GM19328 (cell line): ENCODE results near the gene HK2.
"Not testable (repeated sequence)": the region's sequence is repeated elsewhere in the genome, so short reads cannot be mapped to it uniquely, and the experiment has no call there.

Experiments used
- ATAC-seq: cut with Tn5 transposase; IDR thresholded peaks from one replicate; pipeline ENCODE4 v1.9.1; 2021; ENCODE audit warnings: mild to moderate bottlenecking, moderate library complexity; ENCODE audit not compliant: unreplicated experiment

HK2 gene

DNA sequence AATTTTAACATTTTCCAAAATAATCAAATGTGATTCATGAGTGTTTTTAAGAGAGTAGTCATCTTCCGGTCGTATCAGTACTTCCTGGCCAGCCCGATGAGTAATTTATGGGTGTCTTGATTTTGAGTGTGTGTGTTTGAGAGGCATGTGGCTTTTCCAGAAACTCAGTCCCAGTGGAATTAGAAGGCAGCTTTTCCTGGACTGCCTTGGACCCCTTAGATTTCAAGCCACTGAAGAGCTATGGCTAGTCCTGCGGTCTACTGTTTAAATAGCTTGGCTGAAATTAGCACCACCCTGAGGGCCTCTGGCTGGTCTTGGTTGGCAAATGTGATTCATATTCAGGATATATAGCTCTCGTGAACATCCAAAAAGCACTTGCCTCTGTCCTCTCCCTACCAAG is 59.4 kb downstream of the HK2 start:
- ATAC-seq, result no peak

DNA sequence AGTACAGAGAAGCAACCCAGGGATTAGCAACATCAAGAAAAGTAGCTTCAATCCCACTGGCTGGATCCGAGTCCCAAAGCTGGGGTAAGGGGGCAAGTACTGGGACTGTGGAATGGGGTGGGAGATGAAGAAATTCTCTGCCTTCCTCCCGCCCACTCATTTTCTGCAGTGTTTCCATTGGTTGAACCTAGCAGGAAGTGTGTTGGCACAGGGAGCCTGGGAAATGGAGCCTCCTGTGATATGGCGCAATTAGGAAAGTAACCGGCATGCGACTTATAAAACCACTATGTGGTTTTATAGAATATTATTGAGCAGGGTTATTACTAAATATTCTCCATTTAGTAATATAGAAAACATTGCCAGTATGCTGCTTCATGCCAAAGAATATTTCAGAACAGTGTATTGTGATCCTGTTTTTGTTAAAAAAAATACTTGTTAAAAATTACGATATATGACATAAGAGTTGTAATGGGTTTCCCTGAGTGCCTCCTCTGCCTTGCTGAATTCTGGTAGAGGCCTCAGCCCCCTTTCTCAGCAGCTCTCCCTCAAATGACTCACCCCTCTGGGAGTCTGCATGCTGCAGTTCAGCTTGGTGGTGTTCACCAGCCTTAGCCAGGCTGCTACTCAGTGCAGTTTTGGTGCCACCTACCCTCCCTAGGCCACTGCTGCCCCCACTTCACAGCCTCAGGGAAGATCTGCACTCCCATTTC is 60.5 kb downstream of the HK2 start:
- ATAC-seq, result no peak

DNA sequence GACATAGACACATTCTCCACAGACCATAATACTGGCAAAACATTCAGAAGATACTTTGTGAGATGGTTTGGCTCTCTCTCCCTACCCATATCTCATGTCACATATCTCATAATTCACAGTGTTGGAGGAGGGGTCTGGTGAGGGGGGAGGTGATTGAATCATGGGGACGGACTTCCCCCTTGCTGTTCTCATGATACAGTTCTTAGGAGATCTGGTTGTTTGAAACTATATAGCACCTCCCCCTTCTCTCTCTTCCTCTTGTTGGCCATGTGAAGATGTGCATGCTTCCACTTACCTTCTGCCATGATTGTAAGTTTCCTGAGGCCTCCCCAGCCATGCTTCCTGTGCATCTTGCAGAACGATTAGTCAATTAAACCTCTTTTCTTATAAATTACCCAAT is 61.1 kb downstream of the HK2 start:
- ATAC-seq, result no peak

DNA sequence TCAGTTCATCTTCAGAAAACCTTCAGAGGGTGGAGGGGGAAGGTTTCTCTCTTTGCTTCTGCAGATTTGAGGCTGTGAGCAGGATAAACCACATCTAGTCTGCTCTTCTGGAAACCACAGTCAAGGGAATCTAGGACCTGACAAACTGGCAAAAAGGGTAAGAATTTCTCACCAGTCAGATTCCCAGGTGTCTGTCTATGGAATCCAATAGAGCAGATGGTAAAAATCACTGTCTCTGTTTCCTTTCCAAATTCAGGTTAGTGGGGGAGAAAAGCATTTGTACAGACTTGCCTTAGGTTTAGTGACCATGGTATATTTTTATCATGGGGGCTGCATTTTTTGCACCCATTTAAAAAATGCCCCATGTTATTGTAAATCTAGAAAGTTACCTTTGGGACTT is 62.3 kb downstream of the HK2 start:
- ATAC-seq, result no peak

DNA sequence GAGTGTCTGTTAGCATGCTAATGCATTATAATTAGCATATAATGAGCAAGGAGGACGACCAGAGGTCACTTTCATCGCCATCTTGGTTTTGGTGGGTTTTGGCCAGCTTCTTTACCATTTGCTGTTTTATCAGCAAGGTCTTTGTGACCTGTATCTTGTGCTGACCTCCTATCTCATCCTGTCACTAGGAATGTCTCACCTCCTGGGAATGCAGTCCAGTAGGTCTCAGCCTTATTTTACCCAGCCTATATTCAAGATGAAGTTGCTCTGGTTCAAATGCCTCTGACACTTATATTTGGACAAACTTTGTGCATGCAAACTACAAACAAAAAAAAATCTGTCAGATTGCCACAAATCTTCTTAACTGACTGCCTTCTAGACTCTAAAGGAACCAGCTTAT is 66.3 kb downstream of the HK2 start:
- ATAC-seq, result not testable (repeated sequence)

DNA sequence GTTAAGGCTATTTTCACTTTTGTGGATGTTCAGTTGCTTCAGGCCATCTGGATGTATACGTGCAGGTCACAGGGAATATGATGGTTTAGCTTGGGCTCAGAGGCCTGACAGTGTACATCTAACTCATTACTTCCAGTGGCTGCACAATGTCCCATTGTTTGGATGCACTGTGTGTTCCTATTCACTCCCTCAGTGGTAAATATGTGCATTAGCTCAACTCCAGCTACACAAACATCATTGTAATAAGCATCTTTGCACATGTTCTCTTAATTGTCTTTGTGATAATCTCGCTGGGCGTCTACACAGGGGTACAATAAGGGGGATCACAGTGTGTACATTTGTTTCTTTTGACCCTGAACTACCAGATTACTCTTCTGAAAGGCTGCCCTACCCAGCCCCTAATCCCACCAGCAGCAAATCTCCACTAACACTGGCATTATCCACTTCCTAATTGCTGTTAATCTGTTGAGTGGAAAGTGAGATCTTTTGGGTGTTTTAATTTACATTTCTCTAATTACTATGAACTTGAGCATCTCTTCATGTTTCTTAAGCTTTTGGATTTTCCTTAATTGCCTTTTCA is 68.4 kb downstream of the HK2 start:
- no peak for ATAC-seq

DNA sequence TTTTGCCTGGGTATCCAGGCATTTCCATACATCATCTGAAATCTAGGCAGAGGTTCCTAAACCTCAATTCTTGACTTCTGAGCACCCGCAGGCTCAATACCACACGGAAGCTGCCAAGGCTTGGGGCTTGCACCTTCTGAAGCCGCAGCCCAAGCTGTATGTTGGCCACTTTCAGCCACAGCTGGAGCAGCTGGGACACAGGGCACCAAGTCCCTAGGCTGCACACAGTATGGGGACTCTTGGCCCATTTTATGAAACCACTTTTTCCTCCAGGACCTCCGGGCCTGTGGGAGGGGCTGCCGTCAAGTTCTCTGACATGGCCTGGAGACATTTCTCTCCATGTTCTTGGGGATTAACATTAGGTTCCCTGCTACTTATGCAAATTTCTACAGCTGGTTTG is 72.5 kb downstream of the HK2 start:
- ATAC-seq, result no peak

DNA sequence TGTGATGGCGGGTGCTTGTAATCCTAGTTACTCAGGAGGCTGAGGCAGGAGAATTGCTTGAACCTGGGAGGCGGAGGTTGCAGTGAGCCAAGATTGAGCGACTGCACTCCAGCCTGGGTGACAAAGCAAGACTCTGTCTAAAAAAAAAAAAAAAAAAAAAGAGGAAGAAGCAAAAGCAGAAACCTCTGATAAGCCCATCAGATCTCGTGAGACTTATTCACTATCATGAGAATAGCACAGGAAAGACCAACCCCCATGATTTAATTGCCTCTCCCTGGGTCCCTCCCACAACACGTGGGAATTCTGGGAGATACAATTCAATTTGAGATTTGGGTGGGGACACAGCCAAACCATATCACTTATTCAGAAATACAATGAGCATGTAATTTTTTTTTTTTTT is 73.6 kb downstream of the HK2 start:
- not testable (repeated sequence) for ATAC-seq

DNA sequence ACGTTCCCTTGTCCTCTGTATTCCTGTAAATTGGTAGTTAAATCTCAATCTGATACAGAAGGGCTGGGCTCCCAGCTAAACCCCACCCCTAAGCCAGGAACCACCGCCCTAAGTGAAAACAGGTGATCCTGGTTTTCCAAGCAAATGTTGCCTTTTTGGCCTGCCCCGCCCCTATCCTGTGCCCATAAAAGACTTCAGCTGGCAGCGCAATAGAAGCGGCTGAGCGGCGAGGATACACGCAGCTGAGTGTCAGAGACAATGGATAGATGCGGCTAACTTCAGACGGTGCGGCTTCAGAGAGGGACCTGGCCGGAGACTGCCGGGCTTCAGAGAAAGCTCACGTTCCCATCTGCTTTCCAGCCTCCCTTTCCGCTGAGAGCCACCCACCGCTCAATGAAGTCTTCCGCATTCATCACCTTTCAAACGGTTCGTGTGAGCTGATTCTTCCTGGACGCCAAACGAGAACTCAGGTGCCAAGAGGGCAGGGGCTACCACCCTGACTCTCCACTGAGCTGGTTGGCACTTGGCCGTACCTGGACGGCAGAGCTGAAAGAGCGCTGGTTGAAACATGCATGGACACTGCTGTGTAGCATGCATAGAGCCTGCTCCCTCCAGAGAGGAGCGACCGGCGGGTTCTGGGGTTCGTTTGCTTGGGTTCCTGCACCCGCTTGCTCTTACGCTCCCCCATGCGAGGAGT is 75.0 kb downstream of the HK2 start:
- ATAC-seq, result no peak

DNA sequence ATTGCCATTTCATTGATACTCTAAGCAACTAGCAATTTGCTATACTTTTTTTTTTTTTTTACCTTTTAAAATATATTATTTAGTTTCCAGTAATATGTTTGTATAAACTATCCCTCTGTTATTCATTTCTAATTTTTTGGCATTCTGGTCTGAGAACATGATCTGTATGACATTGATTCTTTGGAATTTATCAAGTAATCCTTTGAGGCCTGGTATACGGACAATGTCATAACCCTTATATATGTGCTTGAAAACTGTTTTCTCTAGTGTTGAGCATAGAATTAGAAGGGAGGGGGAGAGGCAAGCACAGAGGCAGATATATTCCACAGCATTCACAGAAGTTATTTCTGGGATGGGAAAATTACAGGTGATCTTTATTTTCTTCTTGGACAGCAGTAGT is 76.3 kb downstream of the HK2 start:
- ATAC-seq, result no peak

DNA sequence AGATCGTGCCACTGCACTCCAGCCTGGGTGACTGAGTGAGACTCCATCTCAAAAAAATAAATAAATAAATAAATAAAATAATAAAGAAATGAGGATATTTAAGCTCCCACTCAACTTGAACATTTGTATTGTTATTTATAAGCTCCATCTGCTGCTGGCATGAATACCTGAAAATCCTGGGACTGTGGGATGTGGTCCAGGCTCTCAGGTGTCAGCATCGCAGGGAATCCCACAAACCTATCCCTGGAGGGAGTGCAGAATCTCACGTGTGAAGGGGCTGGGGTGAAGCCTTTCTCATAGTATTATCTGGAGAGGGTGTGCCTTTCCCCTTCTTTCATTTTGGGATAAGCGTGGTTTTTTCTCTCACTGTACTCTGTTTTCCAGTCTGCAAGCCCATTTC is 77.1 kb downstream of the HK2 start:
- no peak for ATAC-seq

DNA sequence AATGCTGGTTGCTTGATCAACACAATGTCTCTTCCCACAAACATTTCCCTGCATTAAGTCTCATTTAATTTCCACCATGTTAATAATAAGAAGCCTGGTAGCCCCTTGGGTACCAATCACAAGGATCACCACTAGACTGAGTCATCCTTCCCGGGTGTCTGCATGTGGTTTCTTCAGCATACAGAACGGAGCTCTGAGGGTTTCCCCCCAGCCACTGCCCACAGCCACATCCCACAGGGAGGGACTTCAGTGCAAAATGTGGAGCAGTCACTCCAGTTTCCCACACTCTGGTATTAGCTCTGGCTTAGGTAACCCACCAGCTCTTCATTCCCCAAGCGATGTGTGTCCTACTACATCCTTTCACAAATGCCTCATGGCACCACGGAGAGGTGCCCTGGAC is 81.8 kb downstream of the HK2 start:
- no peak for ATAC-seq

DNA sequence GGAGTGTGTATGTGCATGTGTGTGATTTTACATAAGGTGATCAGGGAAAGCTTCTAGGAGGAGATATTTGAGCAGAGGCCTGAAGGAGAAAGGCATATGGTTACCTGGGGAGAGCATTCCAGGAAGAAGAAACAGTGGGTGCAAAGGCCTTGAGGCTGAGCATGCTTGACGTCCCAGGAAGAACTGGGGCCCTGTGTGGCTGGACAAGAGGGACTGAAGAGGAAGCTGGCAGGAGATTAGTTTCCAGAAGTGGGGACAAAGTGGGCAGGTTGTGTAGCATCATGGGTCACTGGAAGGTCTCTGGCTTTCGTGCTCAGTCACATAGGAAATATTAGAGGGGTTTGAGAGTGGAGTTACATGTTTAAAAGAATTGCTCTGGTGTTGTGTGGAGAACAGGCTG is 82.5 kb downstream of the HK2 start:
- ATAC-seq, result no peak

DNA sequence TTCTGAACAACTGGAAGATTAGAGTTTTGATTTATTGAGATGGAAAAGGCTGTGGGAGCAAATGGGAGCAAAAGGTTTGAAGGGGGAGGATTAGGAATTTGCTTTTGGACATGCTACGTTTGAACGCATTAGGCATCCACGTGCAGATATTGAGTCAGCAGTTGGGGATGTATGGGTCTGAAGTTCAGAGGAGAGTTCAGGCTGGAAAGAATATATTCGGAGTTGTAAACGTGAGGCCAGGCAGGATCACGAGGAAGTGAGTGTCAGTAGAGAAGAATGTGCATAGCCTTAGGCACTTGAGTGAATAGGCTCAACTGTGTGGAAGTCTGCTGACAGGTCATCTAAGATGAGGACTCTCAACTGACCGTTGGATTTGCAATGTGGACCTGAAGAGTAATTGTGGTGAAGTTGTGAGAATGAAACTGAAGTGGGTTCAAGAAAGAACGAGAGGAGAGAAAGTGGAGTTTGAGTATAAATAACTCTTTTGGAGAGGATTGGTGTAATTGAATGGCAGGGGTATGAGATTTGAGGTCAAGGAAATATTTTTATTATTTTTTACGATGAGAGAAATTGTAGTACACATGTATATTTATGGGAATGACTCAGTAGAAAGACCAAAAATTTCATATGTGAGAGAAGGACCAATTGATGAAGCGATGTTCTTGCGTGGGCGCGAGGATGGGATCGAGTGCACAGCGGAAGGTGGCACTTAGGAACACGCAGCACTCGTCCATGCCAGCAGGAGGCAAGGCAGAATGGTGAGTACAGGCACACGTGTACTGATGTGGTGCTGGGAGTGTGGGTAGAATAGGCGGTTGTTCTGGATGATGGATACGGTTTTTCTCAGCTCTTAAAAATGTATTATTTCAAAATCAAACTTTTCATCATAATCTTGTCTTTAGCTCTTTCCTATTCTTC is 84.0 kb downstream of the HK2 start:
- ATAC-seq, result no peak

DNA sequence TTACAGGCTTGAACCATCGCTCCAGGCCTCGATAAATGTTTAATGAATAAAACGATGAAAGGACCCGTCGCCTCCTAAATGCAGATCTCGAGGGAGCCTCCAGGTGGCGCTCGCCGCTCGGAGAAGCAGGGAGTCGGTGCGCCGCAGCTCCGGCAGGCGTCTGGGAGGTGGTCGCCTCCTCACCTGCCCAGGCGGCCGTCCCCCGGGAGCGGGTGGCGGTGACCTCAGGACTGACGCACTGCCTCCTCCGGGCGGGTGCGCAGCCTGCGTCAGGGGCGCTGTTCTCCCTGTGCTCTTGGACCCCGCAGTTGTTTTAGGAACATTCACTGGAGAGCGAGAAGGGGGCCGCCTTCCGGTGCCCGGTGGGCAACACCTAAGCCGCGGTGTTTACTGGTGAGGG is 85.9 kb downstream of the HK2 start:
- ATAC-seq, result no peak

DNA sequence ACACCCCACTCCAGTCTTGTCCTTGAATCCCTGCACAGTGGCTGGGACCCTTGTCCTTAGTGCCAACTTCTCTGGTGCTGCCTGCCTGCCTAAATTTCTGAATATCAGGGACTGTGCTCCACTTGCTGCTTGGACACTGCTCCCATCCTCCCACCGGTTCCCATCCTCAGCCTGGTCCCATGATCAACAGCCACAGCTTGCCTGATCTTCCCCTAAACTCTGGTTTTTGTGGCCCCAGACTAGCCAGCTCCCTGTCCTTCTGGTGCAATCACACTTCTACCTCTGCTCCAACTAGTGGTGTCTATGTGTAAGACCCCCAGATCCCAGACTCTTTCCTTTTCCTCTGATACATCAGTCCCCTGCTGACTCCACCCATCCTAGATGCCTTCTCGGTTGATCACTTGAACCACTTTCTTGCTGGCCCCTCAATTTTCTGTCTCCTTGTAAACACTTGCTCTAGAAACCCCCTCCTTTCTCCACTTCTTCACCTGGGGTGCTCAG is 87.4 kb downstream of the HK2 start:
- ATAC-seq, result no peak

DNA sequence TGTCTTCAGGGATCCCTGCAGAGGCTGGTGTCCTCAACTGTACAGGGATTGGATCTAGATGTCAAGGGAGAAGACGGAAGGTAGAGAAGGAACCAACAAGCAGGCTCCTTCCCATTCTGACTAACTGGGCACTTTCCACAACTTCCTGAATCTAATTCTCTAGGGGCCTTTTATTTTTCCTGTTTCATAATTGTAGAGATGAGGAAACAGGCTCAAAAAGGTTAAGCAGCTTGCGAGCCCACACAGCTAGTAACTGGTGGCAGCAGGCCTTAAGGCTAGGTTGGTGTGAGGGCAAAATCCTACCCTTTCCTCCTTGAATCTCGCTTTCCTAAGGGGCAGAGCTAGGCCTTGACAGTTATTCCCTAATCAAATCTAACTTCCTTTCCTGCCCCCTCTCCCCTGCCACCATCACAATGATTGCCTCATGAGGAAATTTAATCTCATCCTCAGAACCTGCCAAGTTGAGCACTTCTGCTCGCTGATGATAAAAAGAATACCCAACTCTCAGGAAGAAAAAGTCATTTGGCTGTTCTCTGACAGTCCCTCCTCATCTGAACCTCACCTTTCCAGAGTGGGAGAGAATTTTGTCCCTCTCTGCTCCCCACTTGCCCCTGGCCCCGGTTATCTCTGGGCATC is 88.8 kb downstream of the HK2 start:
- no peak for ATAC-seq

DNA sequence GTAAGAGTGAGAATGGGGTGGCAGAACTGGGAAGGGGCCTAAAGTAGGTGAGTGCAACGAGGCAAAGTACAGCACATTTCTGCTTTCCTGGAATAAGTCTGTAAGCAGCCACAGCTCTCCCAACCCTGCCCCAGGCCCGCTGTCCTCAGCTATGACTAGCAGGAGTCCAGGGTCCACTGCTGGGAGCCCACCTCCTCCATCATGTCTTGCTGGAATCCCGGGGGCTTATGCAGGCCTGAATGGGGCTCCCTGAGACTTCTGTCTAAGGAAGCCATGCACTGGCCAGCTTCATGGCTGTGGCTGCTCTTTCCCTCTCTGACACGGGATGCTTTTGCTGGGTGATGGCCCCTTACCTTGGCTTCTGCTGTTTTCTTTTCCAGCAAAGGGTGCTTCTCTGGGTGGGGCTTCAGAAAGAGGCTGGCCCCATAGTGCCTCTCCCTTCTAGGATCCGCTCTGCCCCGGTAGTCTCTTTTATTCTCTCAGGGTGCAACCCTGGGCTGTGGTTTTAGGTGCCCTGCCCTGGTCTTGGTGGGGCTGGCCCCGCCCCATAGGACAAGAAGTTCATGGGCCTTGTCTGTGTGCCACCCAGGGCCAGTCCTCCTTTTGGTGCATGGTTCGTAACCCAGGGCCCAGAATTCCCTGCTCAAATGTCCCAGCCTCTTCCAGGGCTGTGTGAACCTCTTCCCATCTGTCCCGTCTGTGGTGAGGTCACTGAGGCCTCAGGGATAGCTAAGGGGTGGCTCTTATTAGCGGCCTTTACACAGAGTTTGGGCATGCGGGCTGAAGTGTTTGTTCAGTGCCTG is 90.7 kb downstream of the HK2 start:
- no peak for ATAC-seq

DNA sequence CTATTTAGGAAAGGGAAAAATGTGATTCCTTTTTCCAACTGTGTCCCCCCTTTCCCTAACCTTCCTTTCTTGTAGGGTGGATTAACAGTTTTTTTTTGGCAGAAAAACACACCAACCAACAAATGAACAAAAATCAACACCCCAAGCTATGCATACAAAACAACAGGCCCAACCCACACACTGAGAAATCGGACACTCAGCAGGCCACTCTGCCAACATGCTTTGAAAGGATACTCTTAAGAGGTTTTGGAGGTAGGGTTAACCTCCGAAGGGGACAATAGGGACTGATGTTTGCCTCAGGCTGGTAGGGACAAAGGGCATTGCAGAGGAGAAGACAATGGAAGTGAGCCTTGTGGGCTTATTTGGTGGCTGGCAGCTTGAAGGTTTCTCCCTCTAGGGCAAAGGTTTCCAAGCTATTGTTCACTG is 91.4 kb downstream of the HK2 start:
- ATAC-seq, result no peak

DNA sequence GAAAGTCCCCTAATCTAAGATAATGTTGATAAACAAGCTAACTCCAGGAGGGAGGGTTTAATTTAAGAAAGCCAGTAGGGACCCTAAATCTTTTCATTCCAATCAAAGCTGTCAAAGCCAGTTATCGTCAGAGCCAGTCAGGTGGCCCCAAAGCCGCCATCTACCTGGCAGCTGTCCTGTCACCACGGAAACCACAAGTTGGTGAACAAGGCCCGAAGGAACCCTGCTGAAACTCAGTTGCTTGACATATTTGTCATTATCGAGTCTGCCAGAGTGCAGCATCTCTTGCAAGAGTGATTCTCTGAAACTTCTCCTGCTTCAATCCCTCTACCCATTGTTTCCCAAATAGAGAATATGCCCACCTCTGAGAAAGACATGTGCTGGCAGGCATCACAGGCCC is 93.7 kb downstream of the HK2 start:
- no peak for ATAC-seq
